ENCODE measurements around the gene AKR7A2.

The AKR7A2 gene

DNA sequence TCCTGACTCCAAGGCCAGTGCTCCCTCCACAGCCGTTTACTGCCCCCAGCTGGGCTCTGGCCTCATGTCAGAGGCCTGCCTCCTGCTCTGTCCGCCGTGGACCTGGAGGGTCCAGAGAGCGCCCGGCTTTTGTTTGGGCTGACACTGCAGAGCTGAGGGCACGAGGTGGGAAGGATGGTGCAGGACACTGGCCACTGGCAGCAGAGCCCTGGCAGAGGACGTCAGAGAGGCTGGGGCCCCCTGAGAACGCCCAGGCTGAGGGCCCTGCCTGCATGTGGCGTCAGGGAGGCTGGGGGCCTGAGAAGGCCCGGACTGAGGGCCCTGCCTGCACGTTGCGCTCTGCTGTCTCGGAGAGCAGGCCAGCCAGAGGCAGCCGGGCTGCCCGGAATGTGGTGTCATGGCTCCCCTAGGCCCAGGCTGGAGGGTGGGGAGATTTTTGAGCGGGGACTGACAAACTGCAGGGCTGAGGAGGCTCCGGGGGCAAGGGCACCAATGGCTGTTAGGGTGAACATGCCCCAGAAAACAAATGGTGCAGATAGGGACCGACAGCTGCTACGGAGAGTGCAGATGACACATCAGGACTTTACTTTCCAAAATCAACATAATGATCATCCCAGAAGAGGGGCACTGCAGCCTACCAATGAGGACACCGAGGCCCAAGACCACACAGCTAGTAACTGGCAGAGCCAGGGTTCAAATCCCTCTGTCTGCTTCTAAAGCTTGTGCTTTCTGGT, 31.8 kb upstream of the AKR7A2 start:
- DNase-seq (ENCODE audit: low read depth, low spot score), result no peak

DNA sequence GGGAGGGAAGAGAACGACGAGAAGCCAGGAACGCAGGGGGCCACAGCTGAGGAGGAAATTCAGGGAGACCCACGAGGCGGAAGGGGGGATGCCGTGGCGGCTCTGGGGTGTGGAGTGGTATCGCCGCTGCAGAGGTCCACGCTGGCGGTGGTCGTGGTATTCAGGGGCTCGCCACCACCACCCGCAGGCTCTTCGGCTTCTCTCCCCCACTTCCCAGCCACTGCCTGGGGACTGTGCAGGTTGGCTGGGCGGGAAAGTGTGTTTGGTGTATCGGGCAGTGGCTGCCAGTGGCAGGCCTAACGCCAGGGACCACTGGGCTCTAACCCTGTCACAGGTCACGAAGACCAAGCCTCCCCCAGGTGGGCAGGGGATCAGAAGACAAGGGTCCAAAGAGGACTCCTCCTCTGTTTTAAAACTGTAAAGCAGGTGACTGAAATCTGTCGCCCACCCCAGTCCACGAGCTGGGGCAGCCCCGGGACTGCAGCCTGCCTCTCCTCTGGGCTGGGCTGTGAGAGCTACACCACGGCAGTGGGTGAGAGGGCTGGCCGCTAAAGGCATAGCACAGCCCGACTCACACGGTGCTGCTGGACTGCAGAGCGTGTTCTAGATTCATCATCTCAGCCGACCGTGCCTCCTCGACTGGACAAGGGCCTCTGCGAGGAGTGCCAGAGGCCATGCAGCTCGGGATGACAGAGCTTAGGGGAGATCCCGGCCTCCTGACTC, 31.1 kb upstream of the AKR7A2 start:
- DNase-seq (ENCODE audit: low read depth, low spot score), result no peak

DNA sequence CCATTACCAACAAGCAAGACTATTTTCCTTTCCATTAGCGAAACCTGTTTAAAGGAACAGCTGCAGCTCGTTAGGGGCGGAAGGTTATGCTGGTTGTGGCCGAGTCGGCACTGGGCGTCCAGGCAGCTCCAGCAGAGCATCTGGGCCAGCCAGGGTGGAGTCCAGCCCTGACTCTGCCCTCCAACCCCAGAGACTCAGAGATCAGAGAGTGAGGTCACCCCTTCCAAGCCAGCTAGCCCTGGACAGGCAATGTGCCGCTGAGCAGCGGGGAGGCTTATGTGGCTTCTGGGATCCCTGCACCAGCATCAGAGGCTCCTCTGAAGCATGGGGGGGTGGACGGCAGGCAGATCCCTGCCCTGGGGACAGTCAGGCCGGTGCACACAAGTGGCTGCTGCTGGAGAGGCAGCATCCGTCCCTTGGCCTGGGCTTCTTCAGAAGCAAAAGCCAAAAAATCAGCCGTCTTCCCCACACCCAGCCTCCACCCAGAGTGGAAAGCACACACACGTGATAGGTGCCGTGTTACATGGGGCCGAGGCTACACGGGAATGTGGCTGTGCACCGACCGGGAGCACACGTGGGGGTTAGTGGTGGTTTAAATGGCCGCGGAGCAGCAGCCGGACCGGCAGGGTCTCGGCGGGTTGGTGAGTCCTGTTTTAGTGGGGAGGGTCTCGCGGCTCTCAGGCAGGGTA, 30.3 kb upstream of the AKR7A2 start:
- no peak for DNase-seq (ENCODE audit: low read depth, low spot score)

DNA sequence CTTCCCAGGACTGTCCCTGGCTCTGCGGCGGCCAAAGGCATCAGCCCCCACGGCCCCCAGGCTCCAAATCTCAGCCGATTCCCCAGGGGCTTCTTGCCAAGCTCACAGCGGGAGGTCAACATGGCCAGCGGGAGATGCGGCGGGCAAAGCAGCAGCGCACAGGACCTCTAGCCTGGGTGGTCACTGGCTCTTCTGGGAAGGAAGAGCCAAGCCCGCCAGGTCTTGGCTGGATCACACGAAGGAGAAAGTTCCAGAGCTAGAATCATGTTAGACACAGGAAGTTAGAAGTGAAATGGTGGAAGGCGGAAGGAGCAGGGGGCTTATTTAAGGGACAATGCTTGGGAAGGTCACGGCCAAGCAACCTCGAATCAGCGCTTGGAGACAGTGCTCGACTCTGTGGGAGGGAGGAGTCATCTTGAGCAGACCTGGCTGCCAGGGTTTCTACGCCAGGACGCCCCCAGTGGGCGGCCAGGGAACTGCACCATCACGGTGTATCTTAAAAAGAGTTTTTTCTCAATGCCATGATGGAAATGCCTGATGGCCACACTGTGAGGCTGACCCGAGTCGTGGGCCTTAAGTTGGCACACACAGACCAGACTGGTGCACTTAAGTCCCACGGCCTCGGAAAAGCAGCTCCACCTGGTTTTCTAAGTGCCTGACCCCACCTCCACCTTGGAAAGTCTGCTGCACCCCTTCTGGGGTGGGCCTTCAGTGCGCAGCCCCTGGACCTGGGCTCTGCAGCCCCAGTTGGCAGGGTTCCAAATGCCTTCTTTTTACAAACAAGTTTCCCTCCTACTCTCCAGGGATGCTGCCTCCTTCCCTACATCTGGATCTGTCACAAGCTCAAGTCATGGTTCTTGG, 29.5 kb upstream of the AKR7A2 start:
- DNase-seq (ENCODE audit: low read depth, low spot score), result peak; percentile 83

DNA sequence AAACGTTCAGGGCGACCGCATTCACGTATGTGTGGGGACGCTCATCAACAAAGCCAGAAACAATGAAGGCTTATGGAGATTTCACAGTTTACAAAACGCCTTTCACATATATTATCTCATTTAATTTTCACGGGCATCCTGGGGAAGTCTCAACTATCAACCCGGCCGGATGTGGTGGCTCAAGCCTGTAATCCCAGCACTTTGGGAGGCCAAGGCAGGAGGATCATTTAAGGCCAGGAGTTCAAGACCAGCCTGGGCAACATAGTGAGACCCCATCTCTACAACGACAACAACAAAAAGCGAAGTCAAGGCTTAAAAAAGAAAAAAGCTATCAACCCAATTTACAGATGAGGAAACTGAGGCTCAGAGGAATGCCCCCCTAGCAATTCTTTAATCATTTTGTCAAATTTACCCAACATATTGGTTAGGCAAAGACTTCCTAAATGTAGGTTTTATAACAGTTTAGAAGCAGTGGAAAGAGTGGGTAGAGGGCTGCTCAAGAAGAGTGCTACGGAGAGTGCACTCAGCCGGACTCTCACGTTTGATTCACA, 28.5 kb upstream of the AKR7A2 start:
- no peak for DNase-seq (ENCODE audit: low read depth, low spot score)

DNA sequence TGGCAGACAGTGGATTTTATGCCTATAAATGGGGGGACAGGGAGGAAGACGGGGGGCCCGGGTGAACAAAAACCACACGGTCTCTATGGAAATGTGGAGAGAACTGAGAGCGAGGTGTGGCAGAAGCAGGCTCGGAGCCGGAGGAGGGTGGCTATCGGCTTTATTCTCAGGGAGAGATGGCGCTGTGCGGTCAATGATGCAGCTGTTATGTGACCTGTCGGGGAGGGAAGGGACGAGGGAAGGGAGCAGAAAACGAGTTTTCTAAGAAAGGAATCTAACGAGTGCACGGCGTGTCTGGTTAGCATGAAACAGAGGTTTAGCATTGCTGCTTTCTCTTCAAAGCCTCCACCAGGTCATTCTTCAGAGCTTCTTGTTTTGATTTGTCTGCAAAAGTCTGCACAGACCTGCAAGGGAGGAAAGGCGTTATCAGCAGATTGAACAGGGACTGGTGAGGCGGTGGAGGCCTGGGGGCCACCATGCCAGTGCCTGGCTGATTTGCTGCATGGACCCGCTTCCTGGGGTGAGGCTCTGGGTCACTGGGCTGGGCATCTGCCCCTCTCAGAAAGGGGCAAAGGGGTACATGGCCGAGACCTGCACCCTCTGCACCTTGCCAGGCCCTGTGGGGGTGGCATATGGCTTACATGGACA, 27.4 kb upstream of the AKR7A2 start:
- DNase-seq (ENCODE audit: low read depth, low spot score), result no peak

DNA sequence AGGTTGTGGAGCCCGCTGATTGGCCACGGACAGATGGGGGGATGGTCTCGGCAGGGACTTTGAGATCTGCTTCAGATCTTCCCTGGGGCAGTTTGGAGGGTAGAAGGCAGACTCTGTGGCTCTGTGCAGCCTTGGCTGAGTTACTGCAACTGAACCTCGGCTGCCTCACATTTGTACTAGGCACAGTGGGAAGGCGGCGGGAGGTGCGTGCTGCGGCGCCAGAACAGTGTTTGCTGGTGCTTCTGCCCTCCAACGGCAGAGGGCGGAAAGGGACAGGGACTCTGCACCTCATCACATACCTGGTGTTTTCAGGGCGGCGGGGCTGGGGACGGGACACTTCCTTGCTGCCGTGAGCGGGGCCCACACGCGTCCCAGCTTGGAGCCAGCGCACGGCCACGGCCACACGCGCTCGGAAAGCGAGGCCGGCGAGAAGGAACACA, 26.4 kb upstream of the AKR7A2 start:
- peak; percentile 39 for DNase-seq (ENCODE audit: low read depth, low spot score)

DNA sequence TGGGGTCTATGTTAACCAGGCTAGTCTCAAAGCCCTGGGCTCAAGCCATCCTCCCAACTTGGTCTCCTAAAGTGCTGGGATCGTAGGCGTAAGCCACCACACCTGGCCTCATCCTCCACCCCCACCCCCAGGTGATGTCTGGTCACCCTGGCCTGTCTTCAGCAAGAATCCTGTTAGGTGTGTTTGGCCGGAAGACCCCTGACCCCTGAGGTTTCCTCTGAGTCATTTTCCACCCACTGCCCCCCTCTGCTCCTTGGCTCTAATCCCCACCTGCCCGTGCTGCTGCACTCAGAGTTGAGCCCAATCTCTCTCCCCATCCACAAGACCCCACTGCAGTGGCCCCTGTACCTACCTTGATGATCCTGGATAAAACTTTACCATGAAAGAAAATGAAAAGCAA, 25.3 kb upstream of the AKR7A2 start:
- no peak for DNase-seq (ENCODE audit: low read depth, low spot score)

DNA sequence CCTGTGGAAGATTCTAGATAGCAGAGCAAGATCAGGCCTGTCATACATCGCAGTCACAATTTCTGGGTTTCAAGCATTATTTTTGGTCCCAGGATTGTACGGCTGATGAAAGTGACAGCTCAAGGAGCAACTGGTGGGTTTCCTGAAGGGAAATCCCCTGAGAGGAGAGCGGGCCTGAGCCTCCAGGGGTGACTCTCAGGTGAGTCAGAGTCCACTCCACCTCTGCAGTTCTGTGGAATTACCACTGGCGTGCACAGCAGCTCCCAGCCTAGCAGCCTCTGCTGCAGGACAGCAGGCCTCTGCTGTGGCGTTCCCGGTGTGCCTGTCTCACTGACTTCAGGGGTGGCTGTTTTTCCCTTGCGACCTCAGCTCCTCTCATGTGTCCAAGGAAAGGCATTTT, 24.6 kb upstream of the AKR7A2 start:
- peak; percentile 49 for DNase-seq (ENCODE audit: low read depth, low spot score)

DNA sequence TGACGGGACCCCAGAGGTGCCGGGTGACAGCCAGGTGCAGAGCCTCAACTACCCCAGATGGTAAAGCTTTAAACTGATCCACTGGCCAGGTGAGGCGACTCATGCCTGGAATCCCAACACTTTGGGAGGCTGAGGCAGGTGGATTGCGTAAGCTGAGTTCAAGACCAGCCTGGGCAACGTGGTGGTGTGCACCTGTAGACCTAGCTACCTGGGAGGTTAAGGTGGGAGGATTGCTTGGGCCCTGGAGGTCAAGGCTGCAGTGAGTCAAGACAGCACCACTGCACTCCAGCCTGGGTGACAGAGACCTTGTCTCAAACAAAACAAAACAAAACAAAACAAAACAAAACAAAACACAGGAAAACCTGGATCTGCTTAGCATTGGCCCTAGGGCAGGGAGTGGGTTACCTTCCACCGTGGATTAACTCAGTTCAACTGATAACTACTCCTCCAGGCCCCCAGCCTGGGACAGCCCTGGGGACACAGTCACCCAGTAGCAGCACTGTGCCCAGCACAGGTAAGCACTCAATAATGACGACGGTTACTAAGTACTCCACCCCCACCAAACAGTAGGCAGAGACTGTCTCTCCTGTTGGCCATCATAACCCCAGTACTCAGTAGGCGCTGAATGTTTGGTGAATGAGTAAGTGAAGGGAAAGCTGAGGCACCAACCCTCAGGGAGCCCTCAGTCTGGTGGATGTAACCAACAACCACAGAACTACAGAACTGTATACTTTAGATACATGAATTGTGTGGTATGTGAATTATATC, 21.8 kb upstream of the AKR7A2 start:
- no peak for DNase-seq (ENCODE audit: low read depth, low spot score)

DNA sequence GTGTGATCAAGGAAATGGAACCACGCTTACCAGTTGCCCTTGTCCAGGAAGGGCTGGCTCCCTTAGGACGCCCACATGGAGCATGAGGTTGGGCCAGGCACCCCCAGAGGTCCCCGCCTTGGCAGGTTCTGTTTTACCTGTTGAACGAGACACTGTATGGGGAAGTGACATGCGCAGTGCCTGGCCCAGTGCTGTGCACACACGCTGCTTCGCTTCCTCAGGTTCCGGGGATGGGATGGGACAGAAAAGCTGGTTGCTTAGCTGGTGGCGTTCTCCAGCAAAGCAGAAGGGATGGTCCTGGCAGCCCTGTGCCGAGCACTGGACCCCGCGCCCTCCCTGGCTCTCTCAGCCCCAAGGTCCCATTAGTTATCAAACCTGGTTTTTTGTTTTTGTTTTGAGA, 20.9 kb upstream of the AKR7A2 start:
- DNase-seq (ENCODE audit: low read depth, low spot score), result no peak

DNA sequence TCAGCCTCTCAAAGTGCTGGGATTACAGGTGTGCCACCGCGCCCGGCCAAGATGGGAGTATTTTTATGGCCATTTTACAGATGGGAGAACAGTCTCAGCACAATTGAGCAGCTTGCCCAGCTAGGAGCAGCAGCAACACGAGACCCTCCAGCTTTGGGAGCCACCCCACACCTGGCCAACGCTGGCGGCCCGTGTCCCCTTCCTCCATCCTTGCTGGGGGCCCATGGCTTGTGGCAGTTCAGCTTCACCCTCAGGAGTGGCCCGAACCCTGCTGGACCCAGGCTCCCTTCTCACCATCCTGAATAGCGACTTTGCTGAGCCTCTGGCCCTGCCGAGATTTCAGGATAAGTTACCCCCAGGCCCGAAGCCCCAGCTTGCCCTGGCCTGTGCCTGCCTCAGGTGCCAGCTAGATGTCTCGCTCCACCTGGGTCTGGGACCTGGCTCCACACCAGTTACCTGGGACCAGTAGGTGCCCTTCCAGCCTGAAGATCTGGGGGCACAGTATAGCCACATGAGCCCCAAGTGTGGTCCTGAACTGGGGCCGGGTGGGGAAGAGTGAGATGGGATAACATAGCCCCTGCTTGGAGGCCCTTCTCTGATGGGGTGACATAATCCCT, 19.4 kb upstream of the AKR7A2 start:
- DNase-seq (ENCODE audit: low read depth, low spot score), result no peak

DNA sequence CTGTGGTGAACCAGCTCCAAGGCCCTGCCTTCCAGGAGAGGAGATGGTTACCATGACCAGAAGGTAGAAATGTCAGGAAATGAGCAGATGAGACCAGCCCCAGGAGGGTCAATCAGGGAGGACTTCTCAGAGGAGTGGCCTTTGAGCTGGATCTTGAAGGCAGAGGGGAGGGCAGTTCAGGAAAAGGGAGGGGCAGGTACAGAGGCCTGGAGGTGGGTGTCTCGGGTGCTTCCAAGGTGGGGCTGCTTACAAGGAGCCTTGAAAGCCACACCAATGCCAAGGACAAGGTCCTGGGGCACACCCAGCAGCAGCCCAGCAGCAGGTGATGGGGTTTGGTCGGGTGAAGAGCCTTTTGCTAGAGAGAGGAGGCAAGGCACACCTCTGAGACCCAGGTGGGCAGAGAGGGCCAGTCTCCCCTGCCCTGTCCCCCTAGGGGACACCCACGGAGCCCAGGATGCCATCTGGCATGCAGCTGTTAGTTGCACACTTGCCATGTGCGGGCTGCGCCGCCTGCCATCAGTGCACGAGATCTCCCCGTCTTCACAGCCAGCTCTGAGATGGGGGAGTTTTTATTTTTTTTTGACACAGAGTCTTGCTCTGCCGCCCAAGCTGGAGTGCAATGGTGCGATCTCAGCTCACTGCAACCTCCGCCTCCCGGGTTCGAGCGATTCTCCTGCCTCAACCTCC, 18.6 kb upstream of the AKR7A2 start:
- no peak for DNase-seq (ENCODE audit: low read depth, low spot score)

DNA sequence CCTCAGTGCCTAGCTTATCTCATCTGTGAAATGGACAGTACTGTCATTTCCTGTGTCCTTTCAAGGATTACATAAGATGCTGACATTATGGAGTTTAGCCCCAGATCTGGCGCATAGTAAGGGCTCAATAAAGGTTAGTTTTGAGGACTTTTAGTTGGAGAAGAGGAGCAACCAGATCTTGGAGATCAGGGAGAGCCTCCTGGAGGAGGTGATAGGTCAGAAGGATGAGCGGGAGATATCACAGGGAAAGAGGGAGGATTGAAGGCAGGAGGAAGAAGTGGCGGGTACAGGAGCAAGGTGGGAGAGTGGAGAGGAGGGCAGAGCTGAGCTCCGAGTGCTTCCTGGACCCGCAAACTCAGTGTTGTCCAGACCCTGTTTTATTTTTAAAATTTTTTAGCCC, 17.7 kb upstream of the AKR7A2 start:
- no peak for DNase-seq (ENCODE audit: low read depth, low spot score)

DNA sequence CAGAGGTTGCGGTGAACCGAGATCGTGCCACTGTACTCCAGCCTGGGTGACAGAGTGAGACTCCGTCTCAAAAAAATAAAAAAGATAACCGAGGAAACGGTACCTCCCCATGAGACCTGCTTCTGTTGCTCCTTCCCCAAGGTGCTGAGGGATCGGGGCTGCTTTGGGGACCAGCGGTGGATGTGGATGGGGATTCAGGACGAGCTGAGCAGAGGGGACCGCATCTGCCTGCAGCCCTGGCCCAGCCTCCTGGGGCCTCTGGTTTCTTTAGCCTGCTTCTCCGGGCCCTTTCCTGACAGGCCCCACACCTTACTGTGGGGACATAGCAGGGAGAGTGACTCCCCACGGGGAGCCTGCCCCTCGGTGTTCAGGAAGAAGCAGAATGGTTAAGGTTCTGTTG, 17.2 kb upstream of the AKR7A2 start:
- DNase-seq (ENCODE audit: low read depth, low spot score), result no peak

DNA sequence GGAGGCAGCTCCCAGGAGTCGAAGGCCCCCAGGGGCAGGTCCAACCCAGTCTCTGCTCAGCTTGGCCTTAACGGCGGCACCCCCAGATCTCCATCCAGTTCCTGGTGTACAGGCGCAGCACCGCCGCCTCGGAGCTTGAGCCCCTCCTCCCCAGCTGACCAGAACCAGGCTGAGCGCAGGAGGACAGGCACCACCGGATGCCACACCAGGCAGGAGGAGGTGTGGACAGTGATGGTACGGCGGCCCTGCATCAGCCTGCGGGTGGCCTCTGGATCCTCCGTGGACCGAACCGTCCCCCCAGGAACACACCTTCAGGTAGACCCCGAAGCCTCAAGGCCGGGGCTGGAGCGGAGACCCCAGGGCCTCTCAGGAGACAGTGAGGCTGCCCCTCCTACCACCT, 16.5 kb upstream of the AKR7A2 start:
- no peak for DNase-seq (ENCODE audit: low read depth, low spot score)

DNA sequence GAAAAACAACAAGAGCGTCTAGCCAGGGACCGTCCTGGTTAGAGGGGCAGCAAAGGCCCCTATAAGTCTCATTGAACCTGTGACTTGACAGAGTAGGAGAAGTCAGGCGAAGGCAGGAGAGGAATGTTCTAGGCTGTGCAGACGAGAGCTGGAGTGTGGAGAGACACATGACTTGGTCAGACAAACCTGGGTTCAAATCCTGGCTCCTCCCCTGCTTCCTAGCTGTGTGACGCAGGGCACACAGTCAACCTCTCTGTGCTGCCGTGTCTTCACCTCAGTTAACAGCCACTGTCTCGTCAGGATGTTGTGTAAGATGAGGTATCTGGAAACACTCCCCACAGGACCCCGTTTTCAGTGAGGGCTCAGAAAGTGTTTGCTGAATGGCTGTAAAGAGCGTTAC, 15.8 kb upstream of the AKR7A2 start:
- DNase-seq (ENCODE audit: low read depth, low spot score), result no peak

DNA sequence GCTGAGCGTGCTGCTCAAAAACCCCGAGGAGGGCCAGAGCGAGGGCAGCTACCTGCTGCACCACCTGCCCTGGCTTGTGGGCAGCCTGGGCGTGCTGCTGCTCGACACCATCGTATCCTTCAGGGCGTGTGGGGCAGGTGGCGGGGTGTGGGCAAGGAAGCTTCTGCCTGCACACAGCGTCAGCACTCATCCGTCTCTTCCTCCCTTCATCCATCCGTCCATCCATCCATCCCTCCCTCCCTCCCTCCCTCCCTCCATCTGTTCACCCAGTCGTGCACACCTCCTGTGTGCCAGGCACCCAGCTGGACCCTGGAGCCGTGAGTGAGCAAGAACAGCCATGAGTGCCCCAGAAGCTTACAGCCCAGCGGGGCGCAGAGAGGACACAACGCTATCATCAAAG, 15.4 kb upstream of the AKR7A2 start:
- DNase-seq (ENCODE audit: low read depth, low spot score), result no peak

DNA sequence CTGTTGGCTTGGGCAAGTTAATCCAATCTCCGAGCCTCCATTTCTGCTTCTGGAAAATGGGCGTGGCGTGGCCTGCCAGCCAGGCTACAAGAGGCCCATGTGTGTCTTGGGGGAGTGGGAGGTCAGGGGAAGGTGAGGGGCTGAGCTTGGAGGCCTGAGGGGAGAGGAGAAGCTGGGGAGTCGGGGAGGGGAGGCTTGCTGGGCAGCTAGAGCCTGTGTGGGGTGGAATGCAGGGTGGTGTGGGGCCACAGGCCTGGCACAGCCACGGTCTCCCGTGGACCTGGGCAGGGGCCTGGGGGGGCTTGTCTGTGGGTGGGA, 14.8 kb upstream of the AKR7A2 start:
- DNase-seq (ENCODE audit: low read depth, low spot score), result no peak

Data from astrocyte of the hippocampus (primary cell).